Measurements from ENCODE around the gene ZNRF3. TPM values are rescaled to one million over a fixed set of nuclear protein-coding genes. Genes with fewer than 3 reads are reported as not detected.
"Not testable (repeated sequence)": the region's sequence is repeated elsewhere in the genome, so short reads cannot be mapped to it uniquely, and the experiment has no call there.

ZNRF3 gene
- total RNA-seq, 1 donor from 2014 or later, result 10.5 TPM

- TF ChIP-seq CTCF (IDR thresholded peaks at IDR 0.05; ENCODE audit: insufficient read depth, low read length, poor library complexity, severe bottlenecking), result no peak
- Histone ChIP-seq H3K36me3 (ENCODE audit: control insufficient read depth, insufficient read depth, low read length) (no peaks in the 10 kb centered on the region), H3K27me3 (ENCODE audit: control insufficient read depth, insufficient read depth, low read length) (no peaks in the 10 kb centered on the region), H3K4me3 (ENCODE audit: low read depth, low read length) (no peak overlapping the region)
- no peak for DNase-seq (ENCODE audit: low read depth)
These were observed 149.2 kb downstream of the ZNRF3 start for GRCh38 chr22:29032584-29032983.

DNA sequence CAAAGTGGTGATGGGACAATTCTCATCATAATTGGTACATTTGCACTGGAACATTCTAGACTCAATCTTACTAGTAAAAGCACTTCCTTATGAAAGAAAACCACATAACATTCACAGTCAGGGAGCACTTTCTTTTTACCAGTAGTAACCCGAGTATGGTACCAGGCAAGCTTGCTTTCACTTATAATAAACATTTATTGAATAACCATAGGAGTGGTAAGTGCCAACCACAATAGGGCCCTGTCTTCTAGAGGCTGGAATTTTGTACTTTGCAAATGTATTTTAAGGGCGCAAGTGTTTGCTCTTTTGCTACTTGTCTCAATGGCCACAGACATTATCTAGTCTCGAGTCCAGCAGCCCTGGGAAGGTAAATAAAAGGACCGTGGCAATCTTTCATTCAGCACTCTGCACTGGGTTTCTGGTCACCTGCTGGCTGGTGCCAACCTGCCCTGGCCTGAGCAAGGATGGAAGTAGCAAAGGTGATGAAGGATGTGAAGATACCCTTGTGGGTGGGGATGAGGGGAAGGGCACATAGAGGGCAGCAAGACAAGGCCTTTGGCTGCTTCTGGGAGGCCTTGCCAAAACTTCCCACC lies 154.1 kb downstream of the ZNRF3 start:
- Histone ChIP-seq H3K27me3 (ENCODE audit: control insufficient read depth, insufficient read depth, low read length) (no peaks in the 10 kb centered on the region), H3K36me3 (ENCODE audit: control insufficient read depth, insufficient read depth, low read length) (no peaks in the 10 kb centered on the region), H3K4me3 (ENCODE audit: low read depth, low read length) (no peak overlapping the region)
- no peak for TF ChIP-seq CTCF (IDR thresholded peaks at IDR 0.05; ENCODE audit: insufficient read depth, low read length, poor library complexity, severe bottlenecking)
- no peak for DNase-seq (ENCODE audit: low read depth)

DNA sequence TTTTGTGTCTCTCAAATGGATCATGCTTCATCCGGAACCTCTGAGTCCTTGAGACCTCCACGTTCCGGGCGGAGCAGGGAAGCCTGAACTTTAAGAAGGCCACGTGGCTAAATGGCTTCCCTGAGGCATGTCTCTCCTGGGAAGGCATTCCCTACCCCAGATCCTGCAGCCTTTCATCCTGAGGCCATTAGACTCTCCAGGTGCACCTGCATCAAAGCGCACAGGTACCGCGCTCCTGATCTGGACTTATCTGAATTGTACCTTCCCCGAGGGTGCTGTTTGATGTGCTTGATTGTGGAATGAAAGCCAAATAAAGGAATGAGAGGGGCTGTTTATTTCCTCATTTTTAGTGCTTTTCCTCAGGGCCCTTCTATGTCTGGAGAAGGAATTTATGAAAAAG lies 155.8 kb downstream of the ZNRF3 start:
- no peak for TF ChIP-seq CTCF (IDR thresholded peaks at IDR 0.05; ENCODE audit: insufficient read depth, low read length, poor library complexity, severe bottlenecking)
- no peaks in the 10 kb centered on the region for H3K27me3 ChIP-seq (ENCODE audit: control insufficient read depth, insufficient read depth, low read length)
- no peak for DNase-seq (ENCODE audit: low read depth)
- no peak overlapping the region for H3K4me3 ChIP-seq (ENCODE audit: low read depth, low read length)
- no peaks in the 10 kb centered on the region for H3K36me3 ChIP-seq (ENCODE audit: control insufficient read depth, insufficient read depth, low read length)

DNA sequence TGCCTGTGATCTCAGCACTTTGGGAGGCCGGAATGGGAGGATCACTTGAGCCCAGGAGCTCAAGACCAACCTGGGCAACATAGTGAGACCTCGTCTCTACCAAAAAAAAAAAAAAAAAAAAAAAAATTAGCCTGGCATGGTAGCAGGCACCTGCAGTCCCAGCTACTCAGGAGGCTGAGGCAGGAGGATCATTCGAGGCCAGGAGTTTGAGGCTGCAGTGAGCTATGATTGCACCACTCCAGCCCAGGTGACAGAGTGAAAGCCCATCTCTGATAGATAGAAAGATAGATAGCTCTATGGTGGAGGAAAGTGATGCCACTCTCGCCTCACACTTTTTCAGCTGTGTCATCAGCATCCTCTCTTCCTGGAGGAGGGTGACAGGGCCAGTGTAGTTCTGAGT lies 156.3 kb downstream of the ZNRF3 start:
- not testable (repeated sequence) for H3K4me3 ChIP-seq (ENCODE audit: low read depth, low read length); DNase-seq (ENCODE audit: low read depth); H3K36me3 ChIP-seq (ENCODE audit: control insufficient read depth, insufficient read depth, low read length); H3K27me3 ChIP-seq (ENCODE audit: control insufficient read depth, insufficient read depth, low read length)

DNA sequence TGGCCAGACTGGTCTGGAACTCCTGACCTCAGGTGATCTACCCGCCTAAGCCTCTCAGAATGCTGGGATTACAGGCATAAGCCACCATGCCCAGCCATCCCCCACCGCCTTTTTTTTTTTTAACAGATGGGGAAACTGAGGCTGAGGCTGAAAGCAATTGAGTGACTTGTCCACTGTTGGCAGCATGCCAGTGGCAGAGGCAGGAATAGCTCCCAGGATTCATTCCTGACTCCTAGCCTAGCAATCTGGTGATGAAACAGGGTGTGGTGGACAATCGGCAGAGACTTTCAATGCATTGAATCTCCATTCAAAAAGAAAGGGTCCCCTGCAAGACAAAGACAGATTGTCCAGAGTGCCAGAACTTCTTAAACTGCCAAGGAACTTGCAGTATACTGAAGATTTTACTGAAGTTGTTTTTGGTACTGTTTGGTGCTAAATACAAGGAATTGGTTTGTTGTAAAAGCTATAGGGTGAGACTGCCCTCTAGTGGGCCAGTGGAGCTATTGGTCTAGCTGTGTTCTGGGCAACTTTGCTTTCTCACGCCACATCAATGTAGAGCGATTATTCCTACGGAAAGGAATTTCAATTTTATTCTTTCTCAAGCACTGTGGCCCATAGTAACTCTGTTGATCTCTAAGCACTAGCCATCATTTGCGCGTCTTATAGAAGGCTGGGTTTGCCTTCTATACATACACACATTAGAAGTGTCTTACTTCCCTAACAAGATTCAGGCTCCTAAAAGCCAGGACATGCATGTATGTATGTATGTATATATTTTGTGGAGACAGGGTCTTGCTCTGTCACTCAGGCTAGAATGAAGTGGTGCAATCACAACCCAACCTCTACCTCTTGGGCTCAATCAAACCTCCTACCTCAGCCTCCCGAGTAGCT lies 157.3 kb downstream of the ZNRF3 start:
- no peak for DNase-seq (ENCODE audit: low read depth)
- Histone ChIP-seq H3K4me3 (ENCODE audit: low read depth, low read length) (no peak overlapping the region), H3K36me3 (ENCODE audit: control insufficient read depth, insufficient read depth, low read length) (no peaks in the 10 kb centered on the region), H3K27me3 (ENCODE audit: control insufficient read depth, insufficient read depth, low read length) (no peaks in the 10 kb centered on the region)
- TF ChIP-seq CTCF (IDR thresholded peaks at IDR 0.05; ENCODE audit: insufficient read depth, low read length, poor library complexity, severe bottlenecking), result peak; percentile 95

GRCh38 chr22:29041408-29041807 lies 158.0 kb downstream of the ZNRF3 start:
- Histone ChIP-seq H3K4me3 (ENCODE audit: low read depth, low read length) (no peak overlapping the region), H3K36me3 (ENCODE audit: control insufficient read depth, insufficient read depth, low read length) (no peaks in the 10 kb centered on the region), H3K27me3 (ENCODE audit: control insufficient read depth, insufficient read depth, low read length) (no peaks in the 10 kb centered on the region)
- no peak for TF ChIP-seq CTCF (IDR thresholded peaks at IDR 0.05; ENCODE audit: insufficient read depth, low read length, poor library complexity, severe bottlenecking)
- DNase-seq (ENCODE audit: low read depth), result no peak

All from kidney epithelial cell (primary cell).